ENCODE data around the gene ADGB. TPM values are rescaled to one million over a fixed set of nuclear protein-coding genes. Genes with fewer than 3 reads are reported as not detected.

Gene ADGB
- total and polyA plus RNA-seq, 4 donors, result 0.23 TPM; not detected in 3

- DNase-seq (ENCODE audit: low spot score), result no peak
- 67% methylated on average over 3 of the region's 3 CpGs for WGBS
- no peak overlapping the region for H3K4me3 ChIP-seq (ENCODE audit: low read depth in 1 of 3, low read length in 3 of 3)
- no peak overlapping the region for H3K9ac ChIP-seq (ENCODE audit: low read depth in 1 of 2, low read length in 2 of 2)
- no peak overlapping the region for H3K27ac ChIP-seq (ENCODE audit: low read depth in 1 of 2, low read length in 2 of 2)
- H3K4me1 ChIP-seq (ENCODE audit: control insufficient read depth in 4 of 4, insufficient read depth in 4 of 4, low read length in 3 of 4), result no peaks in the 10 kb centered on the region
- H3K9me3 ChIP-seq (ENCODE audit: control insufficient read depth in 4 of 4, low read length in 3 of 4), result no peaks in the 10 kb centered on the region
- TF ChIP-seq NR2F2 (IDR thresholded peaks at IDR 0.05) (no peak), GABPA (IDR thresholded peaks at IDR 0.05 in 1 of 2, conservative IDR thresholded peaks at IDR 0.05 in 1 of 2) (no peak), HNF4G (IDR thresholded peaks at IDR 0.05) (no peak), SP1 (IDR thresholded peaks at IDR 0.05) (no peak), CTCF (IDR thresholded peaks at IDR 0.05; ENCODE audit: low read depth, low read length, missing input control) (no peak), FOXA2 (IDR thresholded peaks at IDR 0.05) (no peak), FOXA1 (IDR thresholded peaks at IDR 0.05) (no peak), ZBTB33 (IDR thresholded peaks at IDR 0.05) (no peak), JUND (IDR thresholded peaks at IDR 0.05) (no peak), TAF1 (conservative IDR thresholded peaks at IDR 0.05) (no peak)
- no peaks in the 10 kb centered on the region for H3K36me3 ChIP-seq (ENCODE audit: control insufficient read depth in 4 of 4, insufficient read depth in 3 of 4, low read depth in 1 of 4, low read length in 3 of 4)
- H3K27me3 ChIP-seq (ENCODE audit: control insufficient read depth in 4 of 4, insufficient read depth in 4 of 4, low read length in 3 of 4), result peaks cover 0 to 4% (median 0%) of the 10 kb centered on the region in 4 donors
These were observed 234.4 kb downstream of the ADGB start for GRCh38 chr6:146833157-146833556.

- Histone ChIP-seq H3K36me3 (ENCODE audit: control insufficient read depth in 4 of 4, insufficient read depth in 3 of 4, low read depth in 1 of 4, low read length in 3 of 4) (no peaks in the 10 kb centered on the region), H3K27ac (ENCODE audit: low read depth in 1 of 2, low read length in 2 of 2) (no peak overlapping the region), H3K4me1 (ENCODE audit: control insufficient read depth in 4 of 4, insufficient read depth in 4 of 4, low read length in 3 of 4) (no peaks in the 10 kb centered on the region), H3K4me3 (ENCODE audit: low read depth in 1 of 3, low read length in 3 of 3) (no peak overlapping the region), H3K9ac (ENCODE audit: low read depth in 1 of 2, low read length in 2 of 2) (no peak overlapping the region), H3K9me3 (ENCODE audit: control insufficient read depth in 4 of 4, low read length in 3 of 4) (no peaks in the 10 kb centered on the region), H3K27me3 (ENCODE audit: control insufficient read depth in 4 of 4, insufficient read depth in 4 of 4, low read length in 3 of 4) (no peaks in the 10 kb centered on the region)
- no peak for DNase-seq (ENCODE audit: low spot score)
- TF ChIP-seq YY1 (IDR thresholded peaks at IDR 0.05) (no peak), FOXA1 (IDR thresholded peaks at IDR 0.05) (no peak), HNF4A (conservative IDR thresholded peaks at IDR 0.05) (no peak), JUND (IDR thresholded peaks at IDR 0.05) (no peak), REST (IDR thresholded peaks at IDR 0.05) (no peak), SP1 (IDR thresholded peaks at IDR 0.05) (no peak), HNF4G (IDR thresholded peaks at IDR 0.05) (no peak), CTCF (IDR thresholded peaks at IDR 0.05; ENCODE audit: low read depth, low read length, missing input control) (no peak), EGR1 (IDR thresholded peaks at IDR 0.05; ENCODE audit: low read depth in 2 of 2) (no peak), RAD21 (IDR thresholded peaks at IDR 0.05) (no peak), NR2F2 (IDR thresholded peaks at IDR 0.05) (no peak), ZBTB33 (IDR thresholded peaks at IDR 0.05) (no peak), TAF1 (conservative IDR thresholded peaks at IDR 0.05) (no peak), FOXA2 (IDR thresholded peaks at IDR 0.05) (no peak), ATF3 (IDR thresholded peaks at IDR 0.05) (no peak)
- 80% methylated on average over 1 of the region's 1 CpG for WGBS
These were observed 241.4 kb downstream of the ADGB start for GRCh38 chr6:146840216-146840615.
